Vagina (tissue), 2 donors: ENCODE data around the gene SLC34A1. TPM values are rescaled to one million over a fixed set of nuclear protein-coding genes. Genes with fewer than 3 reads are reported as not detected.

Experiments used
- DNase-seq, 2 donors: peaks; one replicate each; pipeline ENCODE4 v3.0.0-alpha.2; 2017; ENCODE audit errors: extremely low spot score in 2 of 2
- H3K27ac ChIP-seq: fragments of 200-600 bp; sonication (generic); one replicate; pipeline ENCODE4 v1.5.1; 2019
- H3K27me3 ChIP-seq: fragments of 200-600 bp; sonication (generic); one replicate; pipeline ENCODE4 v1.5.1; 2019
- H3K36me3 ChIP-seq, 2 donors: fragments of 200-600 bp; sonication (generic); one replicate each; pipeline ENCODE4 v1.5.1; 2017 to 2019
- H3K4me1 ChIP-seq: fragments of 200-600 bp; sonication (generic); one replicate; pipeline ENCODE4 v1.5.1; 2019
- H3K4me3 ChIP-seq, 2 donors: fragments of 200-600 bp; sonication (generic); 1 replicate in 1 of 2; 2 replicates in 1 of 2; pipeline ENCODE4 v1.5.1; 2016 to 2019
- H3K9me3 ChIP-seq: fragments of 200-600 bp; sonication (generic); one replicate; pipeline ENCODE4 v1.5.1; 2019
- POLR2A ChIP-seq, 2 donors: fragments of 450-650 bp; IDR thresholded peaks; one replicate each; pipeline ENCODE4 v1.6.1; 2017; ENCODE audit warnings: antibody characterized with exemption in 2 of 2, mild to moderate bottlenecking in 2 of 2, moderate library complexity in 2 of 2
- POLR2AphosphoS5 ChIP-seq, 2 donors: sonication (generic); formaldehyde crosslinking; IDR thresholded peaks; one replicate each; pipeline ENCODE4 v1.9.0; 2017; ENCODE audit warnings: antibody characterized with exemption in 2 of 2, mild to moderate bottlenecking in 2 of 2, low read depth in 1 of 2; ENCODE audit not compliant: insufficient read depth in 1 of 2
- intact Hi-C: fragments of 100-400 bp; cut with DNase I; formaldehyde crosslinking; loops from one replicate; pipeline ENCODE4 v1.15.1; 2023
- total RNA-seq: library from RNA; depleted of rRNA; stranded (reverse); fragments of >200 nt; gene quantifications from one replicate; pipeline ENCODE4 v1.2.3, GENCODE V29; 2016
- TF ChIP-seq, protein P1 (sequence below), 3 experiments: fragments of 450-650 bp in 2 of 3; fragments of 200-600 bp in 1 of 3; sonication (generic) in 1 of 3; IDR thresholded peaks; one replicate each; pipeline ENCODE4 v1.5.1; 2017 to 2019; ENCODE audit warnings: antibody characterized with exemption in 3 of 3, mild to moderate bottlenecking in 2 of 3, moderate library complexity in 2 of 3

The SLC34A1 gene
- total RNA-seq, 1 donor from 2014 or later, result not detected

DNA sequence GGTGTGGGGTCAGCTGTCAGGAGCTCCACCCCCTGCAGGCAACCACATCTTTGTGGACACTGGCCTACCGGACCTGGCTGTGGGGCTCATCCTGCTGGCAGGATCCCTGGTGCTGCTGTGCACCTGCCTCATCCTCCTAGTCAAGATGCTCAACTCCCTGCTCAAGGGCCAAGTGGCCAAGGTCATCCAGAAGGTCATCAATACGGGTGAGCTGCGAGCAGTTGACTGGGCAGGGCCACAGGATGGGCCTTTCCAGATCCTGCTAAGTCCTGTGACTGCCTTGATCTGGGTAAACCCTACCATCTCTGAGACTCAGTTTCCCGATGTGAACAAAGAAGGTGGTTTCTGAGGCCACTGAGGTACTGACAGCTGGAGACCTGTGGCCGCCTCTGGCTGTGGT is 9.8 kb downstream of the SLC34A1 start:
- Histone ChIP-seq H3K36me3 (no peaks in the 10 kb centered on the region), H3K9me3 (no peaks in the 10 kb centered on the region), H3K27ac (no peak overlapping the region), H3K4me1 (peaks cover 15% of the 10 kb centered on the region), H3K4me3 (no peak overlapping the region), H3K27me3 (no peaks in the 10 kb centered on the region)
- DNase-seq, result no peak
- TF ChIP-seq, protein P1, sequence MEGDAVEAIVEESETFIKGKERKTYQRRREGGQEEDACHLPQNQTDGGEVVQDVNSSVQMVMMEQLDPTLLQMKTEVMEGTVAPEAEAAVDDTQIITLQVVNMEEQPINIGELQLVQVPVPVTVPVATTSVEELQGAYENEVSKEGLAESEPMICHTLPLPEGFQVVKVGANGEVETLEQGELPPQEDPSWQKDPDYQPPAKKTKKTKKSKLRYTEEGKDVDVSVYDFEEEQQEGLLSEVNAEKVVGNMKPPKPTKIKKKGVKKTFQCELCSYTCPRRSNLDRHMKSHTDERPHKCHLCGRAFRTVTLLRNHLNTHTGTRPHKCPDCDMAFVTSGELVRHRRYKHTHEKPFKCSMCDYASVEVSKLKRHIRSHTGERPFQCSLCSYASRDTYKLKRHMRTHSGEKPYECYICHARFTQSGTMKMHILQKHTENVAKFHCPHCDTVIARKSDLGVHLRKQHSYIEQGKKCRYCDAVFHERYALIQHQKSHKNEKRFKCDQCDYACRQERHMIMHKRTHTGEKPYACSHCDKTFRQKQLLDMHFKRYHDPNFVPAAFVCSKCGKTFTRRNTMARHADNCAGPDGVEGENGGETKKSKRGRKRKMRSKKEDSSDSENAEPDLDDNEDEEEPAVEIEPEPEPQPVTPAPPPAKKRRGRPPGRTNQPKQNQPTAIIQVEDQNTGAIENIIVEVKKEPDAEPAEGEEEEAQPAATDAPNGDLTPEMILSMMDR (IDR thresholded peaks at IDR 0.05), result no peak
- intact Hi-C loops, result no loop called here

DNA sequence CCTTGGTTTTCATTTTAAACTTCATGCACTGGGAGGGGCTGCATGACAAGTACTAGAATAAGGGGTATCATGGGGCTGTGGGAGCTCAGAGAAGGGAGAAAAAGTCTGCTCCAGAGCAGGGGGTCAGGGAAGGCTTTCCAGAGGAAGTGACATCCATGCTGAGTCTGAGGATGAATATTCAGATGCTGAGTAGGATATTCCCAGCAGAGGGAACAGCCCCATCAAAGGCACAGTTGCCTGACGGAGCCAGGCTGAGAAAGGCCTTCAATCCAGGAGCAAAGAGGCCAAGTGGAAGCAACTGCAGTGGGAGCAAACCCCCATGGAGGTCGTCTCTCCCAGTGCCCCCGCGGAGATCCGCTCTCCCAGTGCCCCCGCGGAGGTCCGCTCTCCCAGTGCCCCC is 11.8 kb downstream of the SLC34A1 start:
- Histone ChIP-seq H3K27ac (no peak overlapping the region), H3K27me3 (peaks cover 11% of the 10 kb centered on the region), H3K9me3 (no peaks in the 10 kb centered on the region), H3K4me1 (peaks cover 11% of the 10 kb centered on the region), H3K36me3 (no peaks in the 10 kb centered on the region), H3K4me3 (no peak overlapping the region)
- TF ChIP-seq POLR2A (IDR thresholded peaks at IDR 0.05) (no peak), POLR2AphosphoS5 (IDR thresholded peaks at IDR 0.05; ENCODE audit: insufficient read depth in 1 of 2, low read depth in 1 of 2) (no peak)
- intact Hi-C loops, result no loop called here
- no peak for DNase-seq

DNA sequence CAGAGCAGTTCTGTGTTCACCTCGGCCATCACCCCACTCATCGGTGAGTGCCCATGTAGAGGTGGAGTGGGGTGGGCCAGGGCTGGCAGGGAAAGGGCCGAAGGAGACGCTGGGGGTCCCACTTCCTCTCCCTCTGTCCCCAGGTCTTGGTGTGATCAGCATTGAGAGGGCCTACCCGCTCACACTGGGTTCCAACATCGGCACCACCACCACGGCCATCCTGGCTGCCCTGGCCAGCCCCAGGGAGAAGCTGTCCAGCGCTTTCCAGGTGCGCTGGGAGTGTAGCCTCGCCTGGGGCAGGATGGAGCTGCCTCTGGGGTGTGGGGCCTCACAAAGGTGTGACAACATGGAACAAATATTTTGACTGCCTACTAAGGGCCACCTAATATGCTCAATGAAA is 12.6 kb downstream of the SLC34A1 start:
- no peak overlapping the region for H3K27ac ChIP-seq
- H3K9me3 ChIP-seq, result no peaks in the 10 kb centered on the region
- no peaks in the 10 kb centered on the region for H3K36me3 ChIP-seq
- TF ChIP-seq POLR2AphosphoS5 (IDR thresholded peaks at IDR 0.05; ENCODE audit: insufficient read depth in 1 of 2, low read depth in 1 of 2) (no peak), POLR2A (IDR thresholded peaks at IDR 0.05) (no peak)
- TF ChIP-seq, protein P1 (IDR thresholded peaks at IDR 0.05), result no peak
- peaks cover 11% of the 10 kb centered on the region for H3K27me3 ChIP-seq
- DNase-seq, result no peak
- no peak overlapping the region for H3K4me3 ChIP-seq
- H3K4me1 ChIP-seq, result peaks cover 11% of the 10 kb centered on the region
- intact Hi-C loops, result no loop called here

DNA sequence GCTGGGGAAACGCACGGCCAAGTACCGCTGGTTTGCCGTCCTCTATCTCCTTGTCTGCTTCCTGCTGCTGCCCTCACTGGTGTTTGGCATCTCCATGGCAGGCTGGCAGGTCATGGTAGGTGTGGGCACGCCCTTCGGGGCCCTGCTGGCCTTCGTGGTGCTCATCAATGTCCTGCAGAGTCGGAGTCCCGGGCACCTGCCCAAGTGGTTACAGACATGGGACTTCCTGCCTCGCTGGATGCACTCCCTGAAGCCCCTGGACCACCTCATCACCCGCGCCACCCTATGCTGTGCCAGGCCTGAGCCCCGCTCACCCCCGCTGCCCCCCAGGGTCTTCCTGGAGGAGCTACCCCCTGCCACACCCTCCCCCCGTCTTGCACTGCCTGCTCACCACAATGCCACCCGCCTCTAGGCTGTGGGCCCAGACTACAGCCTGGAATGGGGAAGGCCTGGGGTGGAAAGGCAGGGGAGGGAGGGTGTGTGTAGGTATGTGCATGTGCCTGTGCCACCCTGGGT is 13.7 kb downstream of the SLC34A1 start:
- Histone ChIP-seq H3K27ac (no peak overlapping the region), H3K9me3 (no peaks in the 10 kb centered on the region), H3K36me3 (no peaks in the 10 kb centered on the region), H3K27me3 (peaks cover 11% of the 10 kb centered on the region), H3K4me3 (no peak overlapping the region), H3K4me1 (peaks cover 21% of the 10 kb centered on the region)
- TF ChIP-seq, protein P1 (IDR thresholded peaks at IDR 0.05), result no peak
- TF ChIP-seq POLR2A (IDR thresholded peaks at IDR 0.05), result no peak
- TF ChIP-seq POLR2AphosphoS5 (IDR thresholded peaks at IDR 0.05; ENCODE audit: insufficient read depth in 1 of 2, low read depth in 1 of 2), result no peak
- intact Hi-C loops, result no loop called here
- DNase-seq, result no peak

DNA sequence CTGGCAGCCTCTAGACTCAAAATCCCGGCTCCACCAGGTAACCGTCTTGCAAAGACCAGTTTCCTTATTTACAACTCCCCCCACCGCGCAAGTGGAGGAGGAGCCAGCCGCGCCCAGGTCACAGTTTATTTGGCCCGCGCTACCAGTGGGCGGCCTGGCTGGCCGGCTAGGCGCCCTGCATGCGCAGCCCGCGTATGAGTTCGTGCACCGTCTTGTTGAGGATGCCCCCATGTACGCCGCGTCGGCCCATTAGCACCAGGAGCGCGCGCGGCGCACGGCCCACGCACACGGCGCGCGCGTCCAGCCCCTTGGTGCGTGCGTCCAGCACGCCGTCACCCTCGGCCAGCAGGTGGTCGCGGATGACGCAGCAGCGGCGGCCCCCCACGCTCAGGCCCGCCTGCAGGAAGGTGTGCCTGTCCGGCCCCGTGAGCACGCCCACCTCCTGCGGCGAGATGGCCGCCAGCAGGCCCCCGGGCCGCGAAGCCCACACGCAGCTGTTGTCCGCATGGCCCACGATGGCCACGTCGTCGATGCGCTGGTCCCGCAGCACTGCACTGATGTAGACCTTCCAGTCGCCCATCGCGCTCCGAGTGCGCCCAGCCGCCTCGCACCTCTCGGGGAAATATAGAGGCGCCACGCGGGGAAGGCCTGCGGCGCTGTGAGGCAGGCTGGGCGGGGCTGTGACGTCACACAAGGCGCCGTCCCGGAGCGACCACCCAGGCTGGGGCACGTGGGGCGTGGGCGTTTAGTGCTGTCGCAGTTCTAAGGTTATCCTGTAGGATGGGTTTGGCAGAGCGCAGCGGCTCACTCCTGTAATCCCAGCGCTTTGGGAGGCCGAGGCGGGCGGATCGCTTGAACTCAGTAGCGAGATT is 16.0 kb downstream of the SLC34A1 start, which contains the start of gene PFN3:
TSS of gene PFN3 (minus strand) at position 665 of the 872 bp plus-strand sequence. CDS start at position 580, 85 bp downstream.
- Histone ChIP-seq H3K27ac (no peak within 1 kb of the TSS), H3K36me3 (no peaks in the 10 kb centered on the region), H3K9me3 (no peaks in the 10 kb centered on the region), H3K27me3 (peaks cover 17% of the 10 kb centered on the region), H3K4me3 (no peak within 1 kb of the TSS), H3K4me1 (peaks cover 43% of the 10 kb centered on the region)
- DNase-seq, result no peak
- intact Hi-C loops, result no loop called here
- no peak for TF ChIP-seq POLR2A (IDR thresholded peaks at IDR 0.05)
- TF ChIP-seq, protein P1 (IDR thresholded peaks at IDR 0.05), result no peak
- no peak for TF ChIP-seq POLR2AphosphoS5 (IDR thresholded peaks at IDR 0.05; ENCODE audit: insufficient read depth in 1 of 2, low read depth in 1 of 2)
